Middle frontal gyrus (tissue), 1 donor: Measurements from ENCODE around the gene SPAG7.

ENCODE experiments used
- DNase-seq: peaks from one replicate; pipeline ENCODE4 v3.0.0-alpha.2; 2015; ENCODE audit warnings: low spot score; ENCODE audit errors: extremely low spot score

The SPAG7 gene

GRCh38 chr17:4950075-4950745 lies 17.4 kb downstream of the SPAG7 start:
- DNase-seq = no peak

GRCh38 chr17:4949321-4950074 lies 18.1 kb downstream of the SPAG7 start:
- no peak for DNase-seq

GRCh38 chr17:4948931-4949320 lies 18.7 kb downstream of the SPAG7 start:
- DNase-seq = no peak

GRCh38 chr17:4948166-4948930 lies 19.3 kb downstream of the SPAG7 start, which contains the start of gene PFN1:
PFN1 (minus strand) TSS chr17:4948530; CDS start chr17:4948394, 136 bp downstream.
- DNase-seq = peak; percentile 58

- no peak for DNase-seq
Measured at GRCh38 chr17:4947411-4948165, 20.0 kb downstream of the SPAG7 start.

- DNase-seq = no peak
Measured at GRCh38 chr17:4947010-4947410, 20.6 kb downstream of the SPAG7 start.

GRCh38 chr17:4946312-4946976 lies 21.2 kb downstream of the SPAG7 start:
- no peak for DNase-seq

- no peak for DNase-seq
Measured at GRCh38 chr17:4945944-4946280, 21.7 kb downstream of the SPAG7 start.

GRCh38 chr17:4945176-4945943 lies 22.3 kb downstream of the SPAG7 start:
- no peak for DNase-seq

GRCh38 chr17:4944554-4945175 lies 23.0 kb downstream of the SPAG7 start:
- no peak for DNase-seq

GRCh38 chr17:4944163-4944553 lies 23.5 kb downstream of the SPAG7 start:
- no peak for DNase-seq

- DNase-seq = no peak
Measured at GRCh38 chr17:4942760-4943508, 24.7 kb downstream of the SPAG7 start.

- DNase-seq = no peak
Measured at GRCh38 chr17:4941319-4941610, 26.4 kb downstream of the SPAG7 start.

- no peak for DNase-seq
Measured at GRCh38 chr17:4940555-4941318, 26.9 kb downstream of the SPAG7 start.

- DNase-seq = peak; percentile 99
Measured at GRCh38 chr17:4939796-4940554, 27.6 kb downstream of the SPAG7 start, which contains the start of the genes RNF167 and SLC25A11. RNF167 (plus strand) TSS chr17:4940268; CDS start chr17:4940910, 642 bp downstream. SLC25A11 (minus strand) TSS chr17:4940046; CDS start chr17:4939910, 136 bp downstream.

- DNase-seq = no peak
Measured at GRCh38 chr17:4939546-4939795, 28.1 kb downstream of the SPAG7 start.

- DNase-seq = no peak
Measured at GRCh38 chr17:4938688-4939545, 28.7 kb downstream of the SPAG7 start.
